ENCODE data around the gene PPP4R1.

Gene PPP4R1

DNA sequence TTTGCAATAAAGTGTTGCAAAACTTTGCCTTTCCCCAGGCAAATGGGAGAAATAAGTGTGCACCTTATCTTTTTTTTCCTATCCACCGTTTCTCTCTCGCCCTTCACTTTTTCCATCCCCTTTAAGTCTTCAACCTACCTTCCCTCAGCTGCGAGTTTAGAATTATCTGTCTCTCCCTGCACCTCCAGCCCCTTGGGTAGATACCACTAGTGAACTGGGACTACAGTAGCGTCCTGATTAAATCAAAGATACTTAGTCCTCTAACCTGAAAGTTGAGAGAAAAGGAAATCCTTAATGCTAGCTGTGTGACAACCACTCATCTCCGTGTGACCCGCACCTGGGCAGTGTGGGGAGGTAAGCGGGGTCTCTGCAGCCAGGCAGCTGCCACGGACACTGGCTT, 16.1 kb upstream of the PPP4R1 start:
- TF ChIP-seq, protein P1, sequence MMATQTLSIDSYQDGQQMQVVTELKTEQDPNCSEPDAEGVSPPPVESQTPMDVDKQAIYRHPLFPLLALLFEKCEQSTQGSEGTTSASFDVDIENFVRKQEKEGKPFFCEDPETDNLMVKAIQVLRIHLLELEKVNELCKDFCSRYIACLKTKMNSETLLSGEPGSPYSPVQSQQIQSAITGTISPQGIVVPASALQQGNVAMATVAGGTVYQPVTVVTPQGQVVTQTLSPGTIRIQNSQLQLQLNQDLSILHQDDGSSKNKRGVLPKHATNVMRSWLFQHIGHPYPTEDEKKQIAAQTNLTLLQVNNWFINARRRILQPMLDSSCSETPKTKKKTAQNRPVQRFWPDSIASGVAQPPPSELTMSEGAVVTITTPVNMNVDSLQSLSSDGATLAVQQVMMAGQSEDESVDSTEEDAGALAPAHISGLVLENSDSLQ (IDR thresholded peaks at IDR 0.05), result no peak
- TF ChIP-seq LEF1 (IDR thresholded peaks at IDR 0.05; ENCODE audit: borderline replicate concordance) (no peak), NFRKB (IDR thresholded peaks at IDR 0.05) (no peak)
- no peak for DNase-seq (ENCODE audit: extremely low spot score)
- ChIA-PET POLR2A (no interaction called here), CTCF (no interaction called here)

DNA sequence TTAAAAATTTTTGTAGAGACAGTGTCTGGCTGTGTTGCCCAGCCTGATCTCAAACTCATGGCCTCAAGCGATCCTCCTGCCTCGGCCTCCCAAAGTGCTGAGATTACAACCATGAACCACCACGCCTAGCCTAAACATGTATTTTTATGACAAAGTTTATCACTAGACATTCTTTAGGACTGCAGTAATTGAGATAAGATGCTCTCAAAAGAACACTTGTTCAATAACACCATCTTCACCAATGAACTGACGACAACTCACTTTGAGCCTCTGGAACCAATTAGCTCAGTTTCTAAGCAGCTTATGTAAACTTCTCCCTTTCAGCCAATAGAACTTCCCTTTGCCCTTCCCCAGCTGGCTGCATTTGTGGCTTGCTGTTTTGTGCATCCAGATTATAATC, 15.3 kb upstream of the PPP4R1 start:
- ChIA-PET POLR2A (no interaction called here), CTCF (no interaction called here)
- no peak for DNase-seq (ENCODE audit: extremely low spot score)
- no peak for TF ChIP-seq CTBP1 (IDR thresholded peaks at IDR 0.05; ENCODE audit: borderline replicate concordance)
- no peak for TF ChIP-seq ELF4 (IDR thresholded peaks at IDR 0.05)
- TF ChIP-seq SUZ12 (IDR thresholded peaks at IDR 0.05), result no peak
- TF ChIP-seq SP1 (IDR thresholded peaks at IDR 0.05), result no peak
- TF ChIP-seq ARNT (IDR thresholded peaks at IDR 0.05), result no peak
- TF ChIP-seq TARDBP (IDR thresholded peaks at IDR 0.05), result no peak
- no peak for TF ChIP-seq NFRKB (IDR thresholded peaks at IDR 0.05)
- TF ChIP-seq FOXK2 (IDR thresholded peaks at IDR 0.05), result no peak
- TF ChIP-seq FOXA1 (IDR thresholded peaks at IDR 0.05), result no peak
- no peak for TF ChIP-seq BHLHE40 (IDR thresholded peaks at IDR 0.05; ENCODE audit: borderline replicate concordance)
- TF ChIP-seq ZNF384 (IDR thresholded peaks at IDR 0.05), result no peak
- TF ChIP-seq FOXM1 (IDR thresholded peaks at IDR 0.05; ENCODE audit: borderline replicate concordance), result no peak
- TF ChIP-seq, protein P1 (IDR thresholded peaks at IDR 0.05), result no peak
- TF ChIP-seq LEF1 (IDR thresholded peaks at IDR 0.05; ENCODE audit: borderline replicate concordance), result no peak
- no peak for TF ChIP-seq L3MBTL2 (conservative IDR thresholded peaks at IDR 0.05)
- TF ChIP-seq HDGF (IDR thresholded peaks at IDR 0.05; ENCODE audit: borderline replicate concordance), result no peak

DNA sequence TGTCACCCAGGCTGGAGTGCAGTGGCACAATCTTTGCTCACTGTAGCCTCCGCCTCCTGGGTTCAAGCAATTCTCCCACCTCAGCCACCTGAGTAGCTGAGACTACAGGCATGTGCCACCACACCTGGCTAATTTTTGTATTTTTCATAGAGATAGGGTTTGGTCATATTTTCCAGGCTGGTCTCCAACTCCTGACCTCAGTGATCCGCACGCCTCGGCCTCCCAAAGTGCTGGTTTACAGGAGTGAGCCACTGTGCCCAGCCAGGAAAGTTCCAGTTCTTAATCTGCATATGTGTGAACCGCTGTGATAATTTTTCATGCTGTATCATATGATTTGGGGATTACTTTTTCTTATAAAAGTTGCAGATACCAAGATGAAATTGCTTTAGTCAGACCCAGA, 14.6 kb upstream of the PPP4R1 start:
- ChIA-PET POLR2A (no interaction called here), CTCF (no interaction called here)
- no peak for DNase-seq (ENCODE audit: extremely low spot score)
- TF ChIP-seq BHLHE40 (IDR thresholded peaks at IDR 0.05; ENCODE audit: borderline replicate concordance), result no peak
- TF ChIP-seq NFRKB (IDR thresholded peaks at IDR 0.05), result no peak
- TF ChIP-seq TARDBP (IDR thresholded peaks at IDR 0.05), result no peak
- no peak for TF ChIP-seq HDGF (IDR thresholded peaks at IDR 0.05; ENCODE audit: borderline replicate concordance)
- TF ChIP-seq L3MBTL2 (conservative IDR thresholded peaks at IDR 0.05), result no peak
- no peak for TF ChIP-seq FOXM1 (IDR thresholded peaks at IDR 0.05; ENCODE audit: borderline replicate concordance)
- no peak for TF ChIP-seq CTBP1 (IDR thresholded peaks at IDR 0.05; ENCODE audit: borderline replicate concordance)
- TF ChIP-seq, protein P1 (IDR thresholded peaks at IDR 0.05), result no peak
- no peak for TF ChIP-seq SUZ12 (IDR thresholded peaks at IDR 0.05)
- no peak for TF ChIP-seq FOXA1 (IDR thresholded peaks at IDR 0.05)
- no peak for TF ChIP-seq SP1 (IDR thresholded peaks at IDR 0.05)
- TF ChIP-seq ZNF384 (IDR thresholded peaks at IDR 0.05), result no peak
- TF ChIP-seq ARNT (IDR thresholded peaks at IDR 0.05), result no peak
- TF ChIP-seq ELF4 (IDR thresholded peaks at IDR 0.05), result no peak
- no peak for TF ChIP-seq FOXK2 (IDR thresholded peaks at IDR 0.05)
- TF ChIP-seq LEF1 (IDR thresholded peaks at IDR 0.05; ENCODE audit: borderline replicate concordance), result no peak

DNA sequence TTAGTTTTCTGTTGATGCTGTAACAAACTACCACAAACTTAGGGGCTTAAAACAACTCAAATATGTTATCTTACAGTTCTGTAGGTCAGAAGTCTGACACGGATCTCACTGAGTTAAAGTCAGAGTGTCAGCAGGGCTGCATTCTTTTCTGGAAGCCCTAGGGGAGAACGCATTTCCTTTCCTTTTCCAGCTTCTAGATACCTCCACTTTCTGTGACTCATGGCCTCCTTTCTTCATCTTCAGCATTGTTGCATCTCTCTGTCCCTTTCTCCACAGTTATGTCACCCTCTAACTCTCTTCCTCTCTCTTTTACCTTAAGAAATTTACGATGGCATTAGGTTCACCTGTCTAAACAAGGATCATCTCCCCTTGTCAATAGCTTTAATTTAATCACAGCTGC, 13.3 kb upstream of the PPP4R1 start:
- ChIA-PET POLR2A (no interaction called here), CTCF (no interaction called here)
- no peak for DNase-seq (ENCODE audit: extremely low spot score)
- TF ChIP-seq SP1 (IDR thresholded peaks at IDR 0.05) (no peak), HDGF (IDR thresholded peaks at IDR 0.05; ENCODE audit: borderline replicate concordance) (no peak), FOXK2 (IDR thresholded peaks at IDR 0.05) (no peak), CTBP1 (IDR thresholded peaks at IDR 0.05; ENCODE audit: borderline replicate concordance) (no peak), ELF4 (IDR thresholded peaks at IDR 0.05) (no peak), NFRKB (IDR thresholded peaks at IDR 0.05) (no peak), FOXM1 (IDR thresholded peaks at IDR 0.05; ENCODE audit: borderline replicate concordance) (no peak)

DNA sequence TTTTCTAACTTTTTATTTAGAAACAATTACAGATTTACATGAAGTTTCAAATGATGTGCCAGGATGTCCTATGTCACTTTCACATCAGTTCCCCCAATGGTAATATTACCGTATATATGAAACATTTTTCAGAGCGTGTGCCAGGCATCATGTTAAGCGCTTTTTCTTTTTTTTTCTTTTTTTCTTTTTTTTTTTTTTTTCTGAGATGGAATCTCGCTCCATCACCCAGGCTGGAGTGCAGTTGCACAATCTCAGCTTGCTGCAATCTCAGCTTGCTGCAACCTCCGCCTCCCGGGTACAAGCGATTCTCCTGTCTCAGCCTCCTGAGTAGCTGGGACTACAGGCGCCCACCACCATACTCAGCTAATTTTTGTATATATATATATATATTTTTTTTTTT, 5.6 kb upstream of the PPP4R1 start:
- POLR2A ChIA-PET, result no interaction called here
- TF ChIP-seq, protein P1 (IDR thresholded peaks at IDR 0.05), result no peak
- TF ChIP-seq NFRKB (IDR thresholded peaks at IDR 0.05) (no peak), LEF1 (IDR thresholded peaks at IDR 0.05; ENCODE audit: borderline replicate concordance) (no peak), ARNT (IDR thresholded peaks at IDR 0.05) (no peak), FOXK2 (IDR thresholded peaks at IDR 0.05) (no peak), FOXM1 (IDR thresholded peaks at IDR 0.05; ENCODE audit: borderline replicate concordance) (no peak), TARDBP (IDR thresholded peaks at IDR 0.05) (no peak), SUZ12 (IDR thresholded peaks at IDR 0.05) (no peak)
- CTCF ChIA-PET, result no interaction called here
- DNase-seq (ENCODE audit: extremely low spot score), result no peak

DNA sequence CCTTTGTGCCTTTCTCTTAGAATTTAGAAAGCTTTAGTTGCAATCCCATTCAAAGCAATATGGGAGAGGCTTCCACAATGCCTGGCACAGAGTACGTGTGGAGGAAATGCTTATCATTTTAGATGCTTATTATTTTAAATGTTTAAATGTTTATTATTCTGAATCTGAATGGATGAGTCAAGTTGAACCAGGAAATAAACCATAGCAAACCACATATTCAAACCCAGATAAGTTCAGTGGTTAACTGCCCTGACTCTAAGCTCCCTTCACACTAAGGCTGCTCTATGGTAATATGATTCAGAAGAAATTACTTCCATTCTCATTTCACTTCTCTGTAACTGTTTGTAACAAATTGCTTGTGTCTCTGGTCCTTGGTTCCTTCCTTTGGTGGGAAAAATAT, 5.2 kb upstream of the PPP4R1 start:
- ChIA-PET POLR2A (no interaction called here), CTCF (no interaction called here)
- TF ChIP-seq CTBP1 (IDR thresholded peaks at IDR 0.05; ENCODE audit: borderline replicate concordance) (no peak), HDGF (IDR thresholded peaks at IDR 0.05; ENCODE audit: borderline replicate concordance) (no peak), ARNT (IDR thresholded peaks at IDR 0.05) (no peak), TARDBP (IDR thresholded peaks at IDR 0.05) (no peak), FOXA1 (IDR thresholded peaks at IDR 0.05) (no peak), L3MBTL2 (conservative IDR thresholded peaks at IDR 0.05) (no peak), LEF1 (IDR thresholded peaks at IDR 0.05; ENCODE audit: borderline replicate concordance) (no peak), NFRKB (IDR thresholded peaks at IDR 0.05) (no peak), SUZ12 (IDR thresholded peaks at IDR 0.05) (no peak), BHLHE40 (IDR thresholded peaks at IDR 0.05; ENCODE audit: borderline replicate concordance) (no peak), SP1 (IDR thresholded peaks at IDR 0.05) (no peak), FOXK2 (IDR thresholded peaks at IDR 0.05) (no peak), ELF4 (IDR thresholded peaks at IDR 0.05) (no peak), ZNF384 (IDR thresholded peaks at IDR 0.05) (no peak)
- TF ChIP-seq, protein P1 (IDR thresholded peaks at IDR 0.05), result no peak
- no peak for DNase-seq (ENCODE audit: extremely low spot score)

All from HEK293T (cell line).